ENCODE data around the gene MAP2K3. TPM values are rescaled to one million over a fixed set of nuclear protein-coding genes. Genes with fewer than 3 reads are reported as not detected.
A peak's percentile ranks its signal among the peaks of the same experiment; 100 is the strongest.
"Not testable (repeated sequence)": the region's sequence is repeated elsewhere in the genome, so short reads cannot be mapped to it uniquely, and the experiment has no call there.

Gene MAP2K3
- total and polyA plus RNA-seq, 11 donors: 29.4 to 170 (median 54.4) TPM

DNA sequence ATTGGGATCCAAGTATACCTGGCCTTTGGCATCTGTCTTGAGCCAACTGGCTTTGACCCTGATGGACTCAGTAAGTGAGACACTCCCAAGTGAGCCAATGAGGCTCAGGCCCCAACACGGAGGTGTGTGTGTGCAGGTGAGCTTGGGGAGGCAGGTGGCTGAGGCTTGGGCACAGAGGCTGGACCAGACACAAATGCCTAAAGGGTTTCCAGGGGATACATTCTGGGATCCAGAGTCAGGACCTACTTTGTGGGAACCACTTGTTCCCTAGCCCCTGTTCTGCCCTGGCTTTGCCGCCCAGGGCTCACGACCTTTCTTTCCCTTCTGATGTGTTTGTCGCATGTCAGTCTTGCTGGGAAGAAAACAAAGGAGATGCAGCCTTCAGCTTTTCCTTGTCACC lies 56.8 kb downstream of the MAP2K3 start:
- peak in 1 of 5 donors; percentile 20 for DNase-seq
- H3K4me3 ChIP-seq; intact Hi-C loops (cut with DNase I); H3K27ac ChIP-seq; H3K9me3 ChIP-seq; H3K36me3 ChIP-seq; H3K4me1 ChIP-seq; H3K27me3 ChIP-seq; ATAC-seq: not testable (repeated sequence)
- WGBS, 4 donors: 67 to 90% (median 77%) methylated on average over 3 to 4 of the region's 4 CpGs

DNA sequence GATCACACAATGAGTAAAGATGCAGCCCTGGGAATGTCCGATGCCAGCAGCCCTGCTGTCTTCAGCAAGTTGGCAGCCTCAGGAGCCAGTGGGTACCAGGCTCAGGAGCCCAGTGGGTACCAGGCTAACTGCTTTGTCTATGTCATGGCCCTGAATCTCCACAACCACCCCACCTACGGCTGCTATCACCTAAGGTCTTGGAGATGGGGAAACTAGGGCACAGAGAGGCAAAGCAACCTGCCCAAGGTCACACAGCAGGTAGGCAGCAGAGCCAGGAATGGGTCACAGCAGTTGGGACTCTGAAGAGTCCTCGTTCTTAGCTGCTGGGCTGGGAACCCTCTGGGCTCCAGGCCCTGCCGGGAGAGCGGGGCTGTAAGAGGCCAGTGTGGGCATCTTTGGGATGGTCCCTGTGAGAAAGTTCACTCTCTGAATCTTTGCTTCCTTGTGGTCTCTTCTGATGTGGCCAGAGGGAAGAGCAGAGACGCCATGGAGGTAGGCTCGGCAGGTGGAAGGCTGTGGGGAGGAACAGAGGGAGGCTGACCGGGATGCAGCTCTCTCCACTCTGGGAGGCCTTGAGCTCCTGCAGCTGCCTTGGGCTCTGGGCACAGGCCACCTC lies 57.5 kb downstream of the MAP2K3 start:
- peak in 1 of 5 donors; percentile 30 for DNase-seq
- 74 to 85% (median 81%) methylated on average over 8 of the region's 8 CpGs for WGBS, 4 donors
- H3K27me3 ChIP-seq; H3K4me3 ChIP-seq; H3K9me3 ChIP-seq; ATAC-seq; H3K36me3 ChIP-seq; H3K27ac ChIP-seq; intact Hi-C loops (cut with DNase I): not testable (repeated sequence)
- H3K4me1 ChIP-seq: peaks cover 0 to 11% (median 3%) of the 10 kb centered on the region in 12 donors

- H3K4me1 ChIP-seq; H3K9me3 ChIP-seq; H3K36me3 ChIP-seq; H3K27me3 ChIP-seq; intact Hi-C loops (cut with DNase I); H3K4me3 ChIP-seq; H3K27ac ChIP-seq; ATAC-seq: not testable (repeated sequence)
- WGBS, 4 donors: 60 to 78% (median 67%) methylated on average over 7 to 11 of the region's 11 CpGs
- DNase-seq: peak in 1 of 5 donors; percentile 41
Measured at GRCh38 chr17:21343061-21343949, 58.8 kb downstream of the MAP2K3 start.

DNA sequence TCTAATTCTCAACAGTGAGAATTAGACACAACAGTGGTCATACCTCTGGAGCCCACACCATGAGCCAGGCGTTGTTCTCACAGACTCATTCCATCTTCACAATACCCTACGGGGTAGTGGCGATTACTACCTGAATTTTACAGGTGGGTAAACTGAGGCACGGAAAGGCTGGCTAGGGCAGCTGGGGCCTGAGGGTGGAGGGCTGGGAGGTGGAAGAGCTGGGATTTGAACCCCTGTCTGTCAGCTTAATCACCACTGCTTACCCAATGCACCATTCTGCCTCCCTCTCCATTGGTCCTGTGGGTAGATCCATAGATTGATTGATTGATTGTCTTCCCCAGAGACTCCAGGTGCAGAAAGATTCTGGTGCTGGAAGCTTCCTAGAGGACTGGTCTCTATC lies 60.3 kb downstream of the MAP2K3 start:
- H3K27me3 ChIP-seq; ATAC-seq; DNase-seq; H3K4me3 ChIP-seq; intact Hi-C loops (cut with DNase I); H3K4me1 ChIP-seq; H3K9me3 ChIP-seq; H3K36me3 ChIP-seq; H3K27ac ChIP-seq: not testable (repeated sequence)
- 57 to 82% (median 67%) methylated on average over 4 of the region's 4 CpGs for WGBS, 4 donors

GRCh38 chr17:21345236-21345635 lies 60.7 kb downstream of the MAP2K3 start:
- peaks cover 0 to 10% (median 2%) of the 10 kb centered on the region in 12 donors for H3K4me1 ChIP-seq
- 63 to 74% (median 69%) methylated on average over 8 to 10 of the region's 10 CpGs for WGBS, 4 donors
- ATAC-seq (no peak), DNase-seq (peak in 1 of 5 donors; percentile 59)
- intact Hi-C loops (cut with DNase I): no loop called here
- no peak overlapping the region for H3K27ac ChIP-seq
- no peaks in the 10 kb centered on the region for H3K9me3 ChIP-seq
- no peak overlapping the region for H3K4me3 ChIP-seq
- no peaks in the 10 kb centered on the region for H3K36me3 ChIP-seq
- no peaks in the 10 kb centered on the region for H3K27me3 ChIP-seq
- TF ChIP-seq CTCF (IDR thresholded peaks at IDR 0.05) (no peak), POLR2A (IDR thresholded peaks at IDR 0.05) (no peak)

GRCh38 chr17:21346107-21346506 lies 61.6 kb downstream of the MAP2K3 start:
- H3K4me1 ChIP-seq; intact Hi-C loops (cut with DNase I); H3K9me3 ChIP-seq; H3K4me3 ChIP-seq; H3K36me3 ChIP-seq; H3K27me3 ChIP-seq; H3K27ac ChIP-seq; DNase-seq: not testable (repeated sequence)
- peak; percentile 20 to 61 (median 54) for ATAC-seq
- WGBS, 4 donors: no CpG with 5 or more reads among the region's 2 CpGs

- H3K36me3 ChIP-seq; H3K9me3 ChIP-seq; H3K4me1 ChIP-seq; H3K4me3 ChIP-seq; intact Hi-C loops (cut with DNase I); H3K27ac ChIP-seq; H3K27me3 ChIP-seq: not testable (repeated sequence)
- 28 to 52% (median 34%) methylated on average over 3 to 10 of the region's 10 CpGs for WGBS, 4 donors
- ATAC-seq (peak; percentile 68 to 82 (median 78)), DNase-seq (peak; percentile 49 to 81 (median 70))
Measured at GRCh38 chr17:21346651-21347250, 62.2 kb downstream of the MAP2K3 start.

- ATAC-seq; DNase-seq; H3K4me3 ChIP-seq; H3K9me3 ChIP-seq; H3K36me3 ChIP-seq; intact Hi-C loops (cut with DNase I); H3K27ac ChIP-seq; H3K27me3 ChIP-seq; H3K4me1 ChIP-seq: not testable (repeated sequence)
- 94 to 95% methylated on average over 6 of the region's 6 CpGs; no CpG with 5 or more reads in 2 of the 4 donors for WGBS, 4 donors
Measured at GRCh38 chr17:21347660-21348059, 63.1 kb downstream of the MAP2K3 start.

- intact Hi-C loops (cut with DNase I); H3K27me3 ChIP-seq; H3K27ac ChIP-seq; H3K9me3 ChIP-seq; H3K36me3 ChIP-seq; H3K4me1 ChIP-seq; ATAC-seq; H3K4me3 ChIP-seq: not testable (repeated sequence)
- WGBS, 4 donors: 85 to 90% (median 87%) methylated on average over 6 to 10 of the region's 14 CpGs
- DNase-seq: peak in 1 of 5 donors; percentile 24
Measured at GRCh38 chr17:21348081-21348925, 63.8 kb downstream of the MAP2K3 start.
